Gastrocnemius medialis (tissue), 4 donors: ENCODE measurements around the gene PRPSAP2.

Experiments used
- CTCF ChIP-seq, 5 experiments: fragments of 450-650 bp in 3 of 5; fragments of 200-600 bp in 2 of 5; sonication (generic) in 2 of 5; IDR thresholded peaks in 4 of 5; conservative IDR thresholded peaks in 1 of 5; 1 replicate in 4 of 5; 2 replicates in 1 of 5; pipeline ENCODE4 v1.5.1; 2016 to 2019; ENCODE audit warnings: antibody characterized with exemption in 5 of 5, mild to moderate bottlenecking in 3 of 5, moderate library complexity in 3 of 5
- POLR2A ChIP-seq, 2 donors: fragments of 450-650 bp; IDR thresholded peaks; one replicate each; pipeline ENCODE4 v1.6.1; 2017; ENCODE audit warnings: antibody characterized with exemption in 2 of 2, mild to moderate bottlenecking in 2 of 2, moderate library complexity in 2 of 2

- TF ChIP-seq CTCF (IDR thresholded peaks at IDR 0.05 in 4 of 5, conservative IDR thresholded peaks at IDR 0.05 in 1 of 5), result no peak
- TF ChIP-seq POLR2A (IDR thresholded peaks at IDR 0.05), result no peak
Observed at GRCh38 chr17:18925187-18925586, 67.3 kb downstream of the PRPSAP2 start.
